ENCODE results near the gene CFAP100.

GRCh38 chr3:126467611-126467955, 72.9 kb downstream of the CFAP100 start:
- TF ChIP-seq CTCF (conservative IDR thresholded peaks at IDR 0.05 in 1 of 2, IDR thresholded peaks at IDR 0.05 in 1 of 2; ENCODE audit: extremely low read depth in 1 of 2, insufficient read depth in 1 of 2, low read depth in 1 of 2, low read length in 2 of 2) (no peak), EZH2 (IDR thresholded peaks at IDR 0.05; ENCODE audit: borderline replicate concordance, low read length) (no peak)
